Smooth muscle cell (in vitro differentiated cells): ENCODE results near the gene ME1. TPM values are rescaled to one million over a fixed set of nuclear protein-coding genes. Genes with fewer than 3 reads are reported as not detected.
A peak's percentile ranks its signal among the peaks of the same experiment; 100 is the strongest.

Experiments used
- DNase-seq: peaks from one replicate; lab custom pipeline; 2025; ENCODE audit not compliant: unreplicated experiment; lab: John Stamatoyannopoulos, UW
- H2AFZ ChIP-seq: fragments of 200-600 bp; sonication (generic); 2 replicates; pipeline ENCODE4 v1.6.0; 2016; ENCODE audit warnings: antibody characterized with exemption, low read depth, mild to moderate bottlenecking
- H3F3A ChIP-seq: fragments of 200-600 bp; sonication (generic); 2 replicates; pipeline ENCODE4 v1.6.0; 2017; ENCODE audit warnings: antibody characterized with exemption, low read depth
- H3K27ac ChIP-seq: fragments of 200-600 bp; sonication (generic); 2 replicates; pipeline ENCODE4 v1.5.1; 2016; ENCODE audit warnings: low read depth, mild to moderate bottlenecking
- H3K27me3 ChIP-seq: fragments of 200-600 bp; sonication (generic); 2 replicates; pipeline ENCODE4 v1.6.1; 2016; ENCODE audit warnings: low read depth, mild to moderate bottlenecking
- H3K36me3 ChIP-seq: fragments of 200-600 bp; sonication (generic); 2 replicates; pipeline ENCODE4 v1.5.1; 2016; ENCODE audit warnings: low read depth
- H3K4me1 ChIP-seq: fragments of 200-600 bp; sonication (generic); 2 replicates; pipeline ENCODE4 v1.5.1; 2016; ENCODE audit warnings: low read depth
- H3K4me2 ChIP-seq: fragments of 200-600 bp; sonication (generic); 2 replicates; pipeline ENCODE4 v1.6.0; 2016; ENCODE audit warnings: mild to moderate bottlenecking
- H3K4me3 ChIP-seq: fragments of 200-600 bp; sonication (generic); 2 replicates; pipeline ENCODE4 v1.5.1; 2016; ENCODE audit warnings: mild to moderate bottlenecking
- H3K79me2 ChIP-seq: fragments of 200-600 bp; sonication (generic); 2 replicates; pipeline ENCODE4 v1.6.0; 2016; ENCODE audit warnings: low read depth, mild to moderate bottlenecking
- H3K9ac ChIP-seq: fragments of 200-600 bp; sonication (generic); 2 replicates; pipeline ENCODE4 v1.6.0; 2016; ENCODE audit warnings: low read depth
- H3K9me3 ChIP-seq: fragments of 200-600 bp; sonication (generic); replicated peaks from 2 replicates; pipeline ENCODE4 v1.5.1; 2016; ENCODE audit warnings: low read depth
- H4K20me1 ChIP-seq: fragments of 200-600 bp; sonication (generic); 2 replicates; pipeline ENCODE4 v1.6.0; 2016; ENCODE audit warnings: low read depth
- CTCF ChIP-seq: fragments of 200-600 bp; sonication (generic); IDR thresholded peaks from 2 replicates; pipeline ENCODE4 v1.5.1; 2017; ENCODE audit warnings: borderline replicate concordance, mild to moderate bottlenecking, antibody characterized with exemption; ENCODE audit not compliant: insufficient read depth, poor library complexity, severe bottlenecking
- WGBS: methylation state at CpG from one replicate; pipeline ENCODE4 v1.1.7; 2016; ENCODE audit warnings: low lambda C conversion rate; 5-methylcytosine and 5-hydroxymethylcytosine counted together
- polyA plus RNA-seq: library from polyadenylated mRNA; unstranded; fragments of >200 nt; fragmentation: Nextera tagmentation; extraction: Ambion mirVana; gene quantifications from 2 replicates; pipeline ENCODE4 v1.2.1, GENCODE V29; 2016
- total RNA-seq: library from RNA; depleted of rRNA; stranded (reverse); fragments of >200 nt; gene quantifications from 2 replicates; pipeline ENCODE4 v1.2.3, GENCODE V29; 2014

The ME1 gene
- total RNA-seq (29.4 and 32.4 TPM in 2 replicates), polyA plus RNA-seq (31.4 and 32.0 TPM in 2 replicates)

GRCh38 chr6:83430611-83431544 lies at the start of gene ME1:
TSS of gene ME1 (minus strand) at chr6:83431051. CDS start at chr6:83430954, 97 bp downstream.
- H3K4me1 ChIP-seq: peaks cover 5% of the 10 kb centered on the region
- H3F3A ChIP-seq: peaks cover 18% of the 10 kb centered on the region
- TF ChIP-seq CTCF: no peak
- H3K9ac ChIP-seq: peak within 1 kb of the TSS; percentile 94
- no peaks in the 10 kb centered on the region for H3K9me3 ChIP-seq
- H3K79me2 ChIP-seq: peaks cover 48% of the 10 kb centered on the region
- no peaks in the 10 kb centered on the region for H4K20me1 ChIP-seq
- H3K36me3 ChIP-seq: no peaks in the 10 kb centered on the region
- no peaks in the 10 kb centered on the region for H3K27me3 ChIP-seq
- peak; percentile 78 for DNase-seq
- peak within 1 kb of the TSS; percentile 98 for H3K4me2 ChIP-seq
- H3K4me3 ChIP-seq: peak within 1 kb of the TSS; percentile 79
- H2AFZ ChIP-seq: peak within 1 kb of the TSS; percentile 26
- 3% methylated on average over 55 of the region's 74 CpGs for WGBS
- peak within 1 kb of the TSS; percentile 84 for H3K27ac ChIP-seq

GRCh38 chr6:83480470-83480869 lies 49.6 kb upstream of the ME1 start:
- Histone ChIP-seq H3K27me3 (no peaks in the 10 kb centered on the region), H2AFZ (no peak overlapping the region), H3K4me2 (no peak overlapping the region), H3K27ac (no peak overlapping the region), H3K9ac (no peak overlapping the region), H4K20me1 (no peaks in the 10 kb centered on the region), H3K4me3 (no peak overlapping the region), H3K9me3 (no peaks in the 10 kb centered on the region), H3F3A (no peaks in the 10 kb centered on the region), H3K79me2 (no peaks in the 10 kb centered on the region), H3K4me1 (no peaks in the 10 kb centered on the region), H3K36me3 (no peaks in the 10 kb centered on the region)
- no peak for DNase-seq
- 77% methylated on average over 1 of the region's 1 CpG for WGBS
- TF ChIP-seq CTCF: no peak

GRCh38 chr6:83479389-83479788 lies 48.5 kb upstream of the ME1 start:
- H3K36me3 ChIP-seq: no peaks in the 10 kb centered on the region
- 91% methylated on average over 1 of the region's 1 CpG for WGBS
- no peak overlapping the region for H3K4me2 ChIP-seq
- H3K27me3 ChIP-seq: no peaks in the 10 kb centered on the region
- no peak for TF ChIP-seq CTCF
- H4K20me1 ChIP-seq: no peaks in the 10 kb centered on the region
- no peaks in the 10 kb centered on the region for H3K9me3 ChIP-seq
- no peak overlapping the region for H3K27ac ChIP-seq
- no peaks in the 10 kb centered on the region for H3K79me2 ChIP-seq
- H3K4me3 ChIP-seq: no peak overlapping the region
- H3F3A ChIP-seq: no peaks in the 10 kb centered on the region
- H3K9ac ChIP-seq: no peak overlapping the region
- DNase-seq: no peak
- H3K4me1 ChIP-seq: no peaks in the 10 kb centered on the region
- H2AFZ ChIP-seq: no peak overlapping the region

- Histone ChIP-seq H3F3A (no peaks in the 10 kb centered on the region), H3K9me3 (no peaks in the 10 kb centered on the region), H3K4me1 (no peaks in the 10 kb centered on the region), H4K20me1 (no peaks in the 10 kb centered on the region), H3K27ac (no peak overlapping the region), H3K27me3 (no peaks in the 10 kb centered on the region), H3K4me2 (no peak overlapping the region), H3K4me3 (no peak overlapping the region), H3K79me2 (no peaks in the 10 kb centered on the region), H3K36me3 (no peaks in the 10 kb centered on the region), H2AFZ (no peak overlapping the region), H3K9ac (no peak overlapping the region)
- no peak for TF ChIP-seq CTCF
- 97% methylated on average over 1 of the region's 1 CpG for WGBS
- no peak for DNase-seq
Measured at GRCh38 chr6:83476971-83477370, 46.1 kb upstream of the ME1 start.
